ENCODE measurements around the gene FLNB.

FLNB gene

GRCh38 chr3:58173029-58173668 lies 164.9 kb downstream of the FLNB start:
- DNase-seq: no peak

- no peak for DNase-seq
Measured at GRCh38 chr3:58173669-58174398, 165.6 kb downstream of the FLNB start.

GRCh38 chr3:58175187-58175436 lies 166.9 kb downstream of the FLNB start:
- no peak for DNase-seq

- DNase-seq: no peak
Measured at GRCh38 chr3:58175437-58176184, 167.4 kb downstream of the FLNB start.

GRCh38 chr3:58176185-58176530 lies 167.9 kb downstream of the FLNB start:
- no peak for DNase-seq

GRCh38 chr3:58176827-58177489 lies 168.7 kb downstream of the FLNB start:
- DNase-seq: no peak

- DNase-seq: peak; percentile 18
Measured at GRCh38 chr3:58177747-58178527, 169.7 kb downstream of the FLNB start.

GRCh38 chr3:58178528-58179234 lies 170.5 kb downstream of the FLNB start:
- no peak for DNase-seq

- DNase-seq: no peak
Measured at GRCh38 chr3:58179235-58180098, 171.2 kb downstream of the FLNB start.

GRCh38 chr3:58180099-58180880 lies 172.1 kb downstream of the FLNB start:
- DNase-seq: no peak

- no peak for DNase-seq
Measured at GRCh38 chr3:58180940-58181587, 172.8 kb downstream of the FLNB start.

- no peak for DNase-seq
Measured at GRCh38 chr3:58183221-58183620, 175.0 kb downstream of the FLNB start.

GRCh38 chr3:58183891-58184290 lies 175.7 kb downstream of the FLNB start:
- no peak for DNase-seq

- no peak for DNase-seq
Measured at GRCh38 chr3:58184309-58184981, 176.2 kb downstream of the FLNB start.

GRCh38 chr3:58184982-58185360 lies 176.7 kb downstream of the FLNB start:
- DNase-seq: no peak

GRCh38 chr3:58188173-58188564 lies 179.9 kb downstream of the FLNB start:
- DNase-seq: no peak

GRCh38 chr3:58188921-58189451 lies 180.8 kb downstream of the FLNB start:
- no peak for DNase-seq

- DNase-seq: no peak
Measured at GRCh38 chr3:58189691-58190090, 181.5 kb downstream of the FLNB start.

GRCh38 chr3:58190291-58190690 lies 182.1 kb downstream of the FLNB start:
- no peak for DNase-seq
